Measurements from ENCODE around the gene C16orf90.

GRCh38 chr16:3474136-3474779, 21.0 kb downstream of the C16orf90 start:
- TF ChIP-seq CTCF (IDR thresholded peaks at IDR 0.05) (no peak), EZH2phosphoT487 (IDR thresholded peaks at IDR 0.05) (no peak), EZH2 (IDR thresholded peaks at IDR 0.05) (no peak)

Data from neural progenitor cell (in vitro differentiated cells).